Skin of body (tissue), 2 donors: ENCODE results near the gene ZSCAN20. TPM values are rescaled to one million over a fixed set of nuclear protein-coding genes. Genes with fewer than 3 reads are reported as not detected.
"Not testable (repeated sequence)": the region's sequence is repeated elsewhere in the genome, so short reads cannot be mapped to it uniquely, and the experiment has no call there.

ENCODE experiments used
- DNase-seq: peaks from one replicate; lab custom pipeline; 2025; lab: John Stamatoyannopoulos, UW
- total RNA-seq: library from RNA; depleted of rRNA; stranded (reverse); fragments of >200 nt; gene quantifications from one replicate; pipeline ENCODE4 v1.2.3, GENCODE V29; 2014

The ZSCAN20 gene
- total RNA-seq, 1 donor from 2014 or later = 4.1 TPM

GRCh38 chr1:33477451-33477850, 5.0 kb downstream of the ZSCAN20 start:
- no peak for DNase-seq

GRCh38 chr1:33482412-33482811, 10.0 kb downstream of the ZSCAN20 start:
- no peak for DNase-seq

- DNase-seq = no peak
These were observed 16.2 kb downstream of the ZSCAN20 start for GRCh38 chr1:33488624-33489023.

DNA sequence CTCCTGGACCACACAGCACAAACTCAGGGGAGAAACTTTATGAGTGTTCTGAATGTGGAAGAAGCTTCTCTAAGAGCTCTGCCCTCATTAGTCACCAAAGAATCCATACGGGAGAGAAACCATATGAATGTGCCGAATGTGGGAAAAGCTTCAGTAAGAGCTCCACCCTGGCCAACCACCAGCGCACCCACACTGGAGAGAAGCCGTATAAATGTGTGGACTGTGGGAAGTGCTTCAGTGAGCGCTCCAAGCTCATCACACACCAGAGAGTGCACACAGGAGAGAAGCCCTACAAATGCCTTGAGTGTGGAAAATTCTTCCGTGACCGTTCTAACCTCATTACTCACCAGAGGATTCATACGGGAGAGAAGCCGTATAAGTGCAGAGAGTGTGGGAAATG, 22.5 kb downstream of the ZSCAN20 start:
- no peak for DNase-seq

- DNase-seq = no peak
These were observed 25.0 kb downstream of the ZSCAN20 start for GRCh38 chr1:33497410-33497809.

- DNase-seq = no peak
These were observed 28.1 kb downstream of the ZSCAN20 start for GRCh38 chr1:33500547-33500946.

- DNase-seq = no peak
These were observed 28.9 kb downstream of the ZSCAN20 start for GRCh38 chr1:33501309-33501708.

DNA sequence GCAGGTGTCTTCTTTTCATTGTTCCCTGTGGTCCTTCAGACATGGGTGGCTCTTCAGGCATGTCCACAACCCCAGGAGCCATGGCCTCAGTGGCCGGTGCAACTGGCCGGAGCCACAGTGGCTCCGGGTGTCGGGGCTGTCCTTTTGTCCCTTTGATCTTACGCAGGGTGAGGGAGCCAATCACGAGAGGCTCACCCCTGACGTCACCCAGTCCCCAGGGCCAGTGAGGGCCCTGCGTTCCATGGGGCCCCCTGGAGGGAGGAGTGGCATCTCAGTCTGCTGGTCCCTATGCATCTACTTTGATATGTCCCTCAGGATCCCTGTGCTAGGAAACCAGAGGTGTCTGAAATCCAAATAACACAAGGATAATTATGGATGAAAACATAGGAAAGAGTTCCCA, 29.3 kb downstream of the ZSCAN20 start:
- DNase-seq = no peak

GRCh38 chr1:33502726-33503125, 30.3 kb downstream of the ZSCAN20 start:
- DNase-seq = no peak

DNA sequence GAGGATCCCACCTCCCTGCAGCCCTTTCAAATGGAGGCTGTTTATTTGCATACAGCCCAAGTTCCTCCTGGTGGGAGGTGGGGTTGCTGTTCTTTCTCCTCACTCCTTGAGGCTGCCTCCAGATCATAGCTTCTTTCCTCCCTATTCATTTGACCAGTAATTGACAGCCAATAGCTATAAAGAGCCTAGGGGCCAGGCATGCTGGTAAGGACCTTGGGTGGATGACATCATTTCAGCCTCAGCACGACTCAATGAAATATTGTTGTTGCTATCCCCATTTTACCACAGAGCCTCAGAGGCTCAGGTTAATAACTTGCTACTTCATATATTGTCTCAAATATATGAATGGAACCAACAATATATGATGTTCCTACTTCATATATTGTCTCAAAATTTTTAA, 31.1 kb downstream of the ZSCAN20 start:
- no peak for DNase-seq

DNA sequence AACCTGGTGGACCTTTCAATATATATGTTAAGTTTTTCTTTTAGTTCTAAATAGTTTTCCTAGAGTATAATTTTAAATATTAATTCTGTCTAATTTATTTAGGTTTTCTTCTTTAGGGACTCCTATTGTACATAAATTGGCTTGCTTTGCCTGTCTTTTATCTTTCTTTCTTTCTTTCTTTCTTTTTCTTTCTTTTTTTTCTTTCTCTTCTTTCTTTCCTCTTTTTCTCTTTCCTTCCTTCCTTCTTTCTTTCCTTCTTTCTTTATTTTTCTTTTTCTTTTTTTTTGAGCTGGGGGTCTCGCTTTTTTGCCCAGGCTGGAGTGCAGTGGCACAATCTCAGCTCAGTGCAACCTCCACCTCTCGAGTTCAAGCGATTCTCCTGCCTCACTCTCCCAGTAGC, 35.2 kb downstream of the ZSCAN20 start:
- no peak for DNase-seq

DNA sequence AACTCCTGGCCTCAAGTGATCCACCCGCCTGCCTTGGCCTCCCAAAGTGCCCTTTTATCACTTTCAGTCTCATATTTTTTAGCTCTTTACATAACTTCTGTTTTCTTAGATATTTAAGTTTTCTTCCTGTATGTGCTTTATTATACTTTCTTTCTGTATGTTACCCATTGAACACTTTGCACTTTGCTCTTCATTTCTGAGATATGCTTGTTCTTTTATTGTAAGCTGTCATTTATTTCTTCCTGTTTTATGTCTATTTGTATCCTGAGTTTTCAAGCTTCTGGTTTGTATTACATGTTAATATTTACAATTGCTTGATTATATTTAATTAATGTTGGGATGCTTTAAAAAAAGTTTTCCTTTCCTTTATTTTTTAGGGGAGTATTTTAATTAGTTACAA, 35.7 kb downstream of the ZSCAN20 start:
- DNase-seq = no peak

- DNase-seq = not testable (repeated sequence)
These were observed 36.8 kb downstream of the ZSCAN20 start for GRCh38 chr1:33509276-33509675.

DNA sequence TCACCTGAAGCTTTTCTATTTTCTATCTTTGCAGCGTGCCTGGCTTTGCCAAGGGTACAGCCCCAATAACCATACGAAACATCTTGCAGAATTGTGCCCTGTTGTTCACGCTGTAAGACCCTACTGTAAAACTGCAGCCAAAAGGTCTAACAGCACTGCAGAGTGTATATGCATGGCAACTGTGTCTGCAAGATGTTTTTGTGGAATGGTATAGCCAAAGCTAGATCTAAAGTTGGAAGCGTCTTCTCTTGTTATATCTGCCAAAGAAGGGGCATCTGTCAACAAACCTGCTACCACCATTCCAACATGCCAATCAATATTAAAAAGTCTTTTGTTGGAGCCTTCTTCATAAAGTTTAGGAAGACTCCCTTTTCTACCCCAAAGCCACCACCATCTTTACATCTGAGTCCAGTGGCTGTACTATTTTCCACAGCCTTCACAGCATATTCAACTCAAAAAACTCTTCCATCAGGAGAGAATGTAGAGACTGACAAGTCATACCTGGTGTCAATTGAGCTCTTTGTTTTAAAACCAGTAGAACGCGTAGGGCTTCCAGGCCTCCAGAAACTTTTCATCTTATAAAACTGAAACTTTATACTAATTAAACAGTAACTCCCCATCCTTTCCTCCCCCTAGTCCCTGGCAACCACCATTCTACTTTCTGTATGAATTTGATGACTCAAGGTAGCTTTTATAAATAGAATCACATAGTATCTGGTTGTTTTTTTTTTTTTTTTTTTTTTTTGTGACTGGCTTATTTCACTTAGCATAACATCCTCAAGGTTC, 40.0 kb downstream of the ZSCAN20 start:
- no peak for DNase-seq

- no peak for DNase-seq
These were observed 42.7 kb downstream of the ZSCAN20 start for GRCh38 chr1:33515112-33515511.

GRCh38 chr1:33515607-33516006, 43.2 kb downstream of the ZSCAN20 start:
- no peak for DNase-seq

DNA sequence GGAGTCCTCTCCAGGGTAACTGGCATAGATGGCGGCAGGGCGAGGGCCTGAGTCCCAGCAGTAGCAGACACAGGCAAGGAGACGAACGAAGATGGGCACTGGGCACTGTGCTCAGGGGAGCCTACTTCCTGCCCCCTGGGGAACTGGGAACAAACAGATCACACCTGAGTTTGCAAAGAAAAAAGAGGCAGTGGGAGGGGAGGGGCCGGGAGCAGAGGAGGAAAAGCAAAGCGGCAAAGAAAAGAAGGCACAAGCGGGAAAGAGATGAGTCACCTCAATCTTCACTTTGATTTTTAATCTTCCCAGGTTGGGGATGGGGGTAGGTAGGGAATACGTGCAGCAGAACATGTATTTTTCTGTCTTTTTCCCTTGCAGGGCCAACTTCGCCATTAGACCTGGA, 44.0 kb downstream of the ZSCAN20 start:
- DNase-seq = no peak

DNA sequence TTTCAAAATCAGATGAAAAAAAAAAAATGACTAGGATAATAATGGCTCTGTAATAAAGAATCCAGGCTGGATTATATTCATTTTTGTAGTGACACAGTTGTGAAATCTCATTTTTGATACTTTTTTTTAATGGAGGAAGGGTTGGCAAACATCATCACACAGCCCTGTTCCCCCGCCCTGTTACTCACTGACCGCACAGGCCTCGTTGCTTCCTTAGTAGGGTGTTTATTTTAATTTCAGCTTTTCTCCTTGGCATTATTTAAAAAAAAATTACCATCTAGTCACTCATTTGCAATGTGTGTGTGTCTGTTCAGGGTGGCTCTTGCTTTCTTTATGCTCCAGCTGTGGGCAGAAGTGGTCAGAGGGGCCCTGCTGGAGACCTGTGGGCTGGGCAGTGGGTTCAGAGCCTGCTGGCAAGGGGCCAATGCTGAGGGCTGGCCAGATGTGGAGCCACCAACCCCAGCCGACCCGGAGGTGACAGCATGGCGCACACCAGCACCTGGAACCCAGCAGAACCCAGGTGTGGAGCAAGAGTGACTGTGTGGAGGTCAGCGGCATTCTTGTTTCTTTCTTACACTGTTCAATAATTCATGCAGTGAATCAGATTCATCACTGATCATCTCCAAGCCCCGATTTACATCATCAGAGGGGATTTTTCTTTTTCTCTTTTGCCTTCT, 44.6 kb downstream of the ZSCAN20 start:
- no peak for DNase-seq

DNA sequence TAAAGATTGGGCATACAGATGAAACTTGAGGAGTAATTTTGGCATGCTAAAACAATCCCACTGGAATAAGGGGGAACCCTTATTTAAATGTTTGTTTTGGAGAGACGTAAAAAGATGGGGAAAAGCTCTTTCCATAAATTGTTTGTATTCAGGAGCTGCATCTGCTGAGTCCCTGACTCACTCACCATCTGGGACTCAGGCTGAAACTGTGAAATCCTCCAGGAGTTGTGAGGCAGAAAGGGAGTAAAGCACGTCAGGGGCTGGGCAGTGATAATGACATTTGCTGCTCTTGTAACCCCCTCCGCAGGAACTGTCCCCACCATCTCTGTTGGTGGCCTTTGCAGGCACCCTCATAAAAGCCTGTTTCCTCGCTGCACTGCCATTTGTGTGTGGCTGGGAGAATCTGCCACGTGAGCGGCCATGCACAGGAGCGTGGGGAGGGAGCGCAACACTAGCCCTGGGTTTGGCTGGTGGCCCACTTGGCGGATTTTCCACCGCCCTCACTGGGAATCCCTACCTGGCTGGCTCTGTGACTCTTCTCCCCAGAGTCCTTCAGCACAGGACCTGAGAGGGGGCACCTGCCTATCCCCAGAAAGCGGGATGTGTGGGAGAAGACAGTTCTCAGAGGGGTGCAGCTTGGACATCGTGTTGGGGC, 45.3 kb downstream of the ZSCAN20 start:
- no peak for DNase-seq

- DNase-seq = no peak
These were observed 46.9 kb downstream of the ZSCAN20 start for GRCh38 chr1:33519240-33519884.

DNA sequence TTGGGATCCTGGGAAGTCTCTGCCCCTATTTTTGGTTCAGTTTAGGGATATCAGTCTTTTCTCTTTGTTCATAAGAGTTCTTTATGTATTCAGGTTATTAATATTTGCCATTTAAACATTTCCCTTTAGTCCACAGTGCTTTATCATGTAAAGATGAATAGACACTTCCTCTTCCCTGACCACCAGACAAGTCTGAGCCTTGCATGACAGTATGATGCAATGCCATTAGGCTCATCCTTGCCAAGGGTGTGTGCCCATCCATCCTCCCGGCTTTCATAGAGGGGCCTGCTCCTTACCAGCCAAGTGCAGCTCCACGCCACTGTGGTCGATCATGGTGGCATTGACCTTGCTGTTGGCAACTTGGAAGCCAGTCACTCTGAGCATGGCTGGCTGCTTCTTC, 52.1 kb downstream of the ZSCAN20 start:
- no peak for DNase-seq

- no peak for DNase-seq
These were observed 55.5 kb downstream of the ZSCAN20 start for GRCh38 chr1:33527934-33528333.
